CD8-positive, alpha-beta memory T cell (primary cell): ENCODE data around the gene TRIM75. TPM values are rescaled to one million over a fixed set of nuclear protein-coding genes. Genes with fewer than 3 reads are reported as not detected.
A peak's percentile ranks its signal among the peaks of the same experiment; 100 is the strongest.

Experiments used
- CTCF ChIA-PET: fragments of 350-600 bp; sonication (Branson Sonifier 250); formaldehyde crosslinking; loops from one replicate; lab custom pipeline; 2021; ENCODE audit warnings: antibody characterized with exemption; lab: Charles Lee
- POLR2A ChIA-PET: fragments of 350-600 bp; sonication (Branson Sonifier 250); formaldehyde crosslinking; loops from one replicate; lab custom pipeline; 2021; ENCODE audit warnings: antibody characterized with exemption; lab: Charles Lee
- DNase-seq, 5 donors: peaks; one replicate each; pipeline versions ENCODE4 v3.0.0 to v3.0.0-alpha.2; 2020 to 2022; ENCODE audit warnings: mixed read lengths in 1 of 5
- H3K27ac ChIP-seq: one replicate; pipeline ENCODE4 v1.7.0; 2013; ENCODE audit warnings: low read depth, mild to moderate bottlenecking, low read length, moderate library complexity
- H3K27me3 ChIP-seq: 2 replicates; pipeline ENCODE4 v1.7.0; 2013; ENCODE audit warnings: low read length, mild to moderate bottlenecking; ENCODE audit not compliant: insufficient read depth, poor library complexity, severe bottlenecking
- H3K36me3 ChIP-seq: 2 replicates; pipeline ENCODE4 v1.7.0; 2013; ENCODE audit warnings: mild to moderate bottlenecking, low read length, moderate library complexity; ENCODE audit not compliant: insufficient read depth
- H3K4me1 ChIP-seq: 2 replicates; pipeline ENCODE4 v1.7.0; 2013; ENCODE audit warnings: mild to moderate bottlenecking, low read length, moderate library complexity; ENCODE audit not compliant: insufficient read depth
- H3K4me3 ChIP-seq: 2 replicates; pipeline ENCODE4 v1.7.0; 2013; ENCODE audit warnings: mild to moderate bottlenecking, low read length
- H3K9me3 ChIP-seq: 2 replicates; pipeline ENCODE4 v1.7.0; 2013; ENCODE audit warnings: mild to moderate bottlenecking, low read length
- H3K27ac Mint-ChIP-seq, 8 donors: one replicate each; pipeline ENCODE4 v1.8.0; 2020 to 2021; ENCODE audit warnings: mixed read lengths in 8 of 8, mild to moderate bottlenecking in 6 of 8, inconsistent platforms in 3 of 8, moderate library complexity in 3 of 8
- H3K27me3 Mint-ChIP-seq, 2 donors: one replicate each; pipeline ENCODE4 v1.8.0; 2020 to 2021; ENCODE audit warnings: mixed read lengths in 2 of 2, mild to moderate bottlenecking in 1 of 2, moderate library complexity in 1 of 2
- H3K36me3 Mint-ChIP-seq, 3 donors: one replicate each; pipeline ENCODE4 v1.8.0; 2020 to 2021; ENCODE audit warnings: mixed read lengths in 3 of 3, inconsistent platforms in 1 of 3, mild to moderate bottlenecking in 1 of 3
- H3K4me1 Mint-ChIP-seq, 3 donors: one replicate each; pipeline ENCODE4 v1.8.0; 2020 to 2021; ENCODE audit warnings: mixed read lengths in 3 of 3, inconsistent platforms in 1 of 3, mild to moderate bottlenecking in 1 of 3
- H3K4me3 Mint-ChIP-seq, 7 donors: one replicate each; pipeline ENCODE4 v1.8.0; 2020 to 2021; ENCODE audit warnings: mixed read lengths in 7 of 7, mild to moderate bottlenecking in 6 of 7, moderate library complexity in 4 of 7, inconsistent platforms in 2 of 7
- H3K9me3 Mint-ChIP-seq, 5 donors: one replicate each; pipeline ENCODE4 v1.8.0; 2020 to 2022; ENCODE audit warnings: mixed read lengths in 5 of 5, mild to moderate bottlenecking in 3 of 5, moderate library complexity in 2 of 5, inconsistent platforms in 1 of 5
- polyA plus RNA-seq: library from polyadenylated mRNA; unstranded; fragments of 300-500 nt; fragmentation: Illumina TruSeq; gene quantifications from one replicate; pipeline ENCODE4 v1.2.3, GENCODE V29; 2021
- total RNA-seq, 2 experiments: library from RNA; stranded (reverse); gene quantifications; one replicate each; pipeline ENCODE4 v1.2.3, GENCODE V29; 2021

Gene TRIM75
- total RNA-seq: not detected
- not detected for polyA plus RNA-seq

GRCh38 chr4:165053645-165054044, at the start of gene TRIM75:
TSS of gene TRIM75 (plus strand) at chr4:165053866. CDS start at chr4:165059148, 5,282 bp downstream.
- Histone ChIP-seq H3K36me3 (no peaks in the 10 kb centered on the region), H3K27ac (no peak within 1 kb of the TSS), H3K9me3 (no peaks in the 10 kb centered on the region), H3K27me3 (no peaks in the 10 kb centered on the region), H3K4me3 (no peak within 1 kb of the TSS), H3K4me1 (no peaks in the 10 kb centered on the region)
- H3K4me3 Mint-ChIP-seq: no peak within 1 kb of the TSS
- H3K36me3 Mint-ChIP-seq: no peaks in the 10 kb centered on the region
- ChIA-PET CTCF (no interaction called here), POLR2A (no interaction called here)
- H3K4me1 Mint-ChIP-seq: no peaks in the 10 kb centered on the region
- H3K27me3 Mint-ChIP-seq: peaks cover 2 to 3% of the 10 kb centered on the region in 2 donors
- no peaks in the 10 kb centered on the region for H3K9me3 Mint-ChIP-seq
- no peak for DNase-seq
- peak within 1 kb of the TSS in 3 of 8 donors; percentile 9 to 63 (median 9) for H3K27ac Mint-ChIP-seq

- Histone ChIP-seq H3K36me3 (no peaks in the 10 kb centered on the region), H3K4me3 (no peak overlapping the region), H3K27me3 (no peaks in the 10 kb centered on the region), H3K27ac (no peak overlapping the region), H3K4me1 (no peaks in the 10 kb centered on the region), H3K9me3 (no peaks in the 10 kb centered on the region)
- Mint-ChIP-seq H3K9me3 (no peaks in the 10 kb centered on the region), H3K4me3 (no peak overlapping the region), H3K4me1 (peaks cover 0 to 7% (median 0%) of the 10 kb centered on the region in 3 donors), H3K27me3 (peaks cover 6 to 18% of the 10 kb centered on the region in 2 donors), H3K36me3 (no peaks in the 10 kb centered on the region), H3K27ac (no peak overlapping the region)
- ChIA-PET POLR2A (no interaction called here), CTCF (no interaction called here)
- no peak for DNase-seq
These were observed 48.2 kb upstream of the TRIM75 start for GRCh38 chr4:165005352-165005925.

- Mint-ChIP-seq H3K27ac (no peak overlapping the region), H3K4me1 (peaks cover 0 to 7% (median 0%) of the 10 kb centered on the region in 3 donors), H3K27me3 (peaks cover 6 to 22% of the 10 kb centered on the region in 2 donors), H3K9me3 (no peaks in the 10 kb centered on the region), H3K4me3 (no peak overlapping the region), H3K36me3 (no peaks in the 10 kb centered on the region)
- Histone ChIP-seq H3K36me3 (no peaks in the 10 kb centered on the region), H3K4me1 (no peaks in the 10 kb centered on the region), H3K4me3 (no peak overlapping the region), H3K27ac (no peak overlapping the region), H3K27me3 (no peaks in the 10 kb centered on the region), H3K9me3 (no peaks in the 10 kb centered on the region)
- no peak for DNase-seq
- ChIA-PET CTCF (interaction anchor here (1.8 kb wide), 1 partner anchor 11 kb away, joined by 4 read pairs; no protein-coding TSS in a partner anchor), POLR2A (no interaction called here)
These were observed 47.2 kb upstream of the TRIM75 start for GRCh38 chr4:165006456-165006855.

GRCh38 chr4:165006886-165007285, 46.8 kb upstream of the TRIM75 start:
- DNase-seq: no peak
- H3K4me3 ChIP-seq: no peak overlapping the region
- no peak overlapping the region for H3K27ac ChIP-seq
- H3K27ac Mint-ChIP-seq: no peak overlapping the region
- no peaks in the 10 kb centered on the region for H3K9me3 ChIP-seq
- no peaks in the 10 kb centered on the region for H3K36me3 Mint-ChIP-seq
- no peaks in the 10 kb centered on the region for H3K27me3 ChIP-seq
- POLR2A ChIA-PET: no interaction called here
- CTCF ChIA-PET: interaction anchor here (1.8 kb wide), 1 partner anchor 10 kb away, joined by 4 read pairs; no protein-coding TSS in a partner anchor
- no peak overlapping the region for H3K4me3 Mint-ChIP-seq
- no peaks in the 10 kb centered on the region for H3K36me3 ChIP-seq
- no peaks in the 10 kb centered on the region for H3K4me1 ChIP-seq
- peaks cover 5 to 23% of the 10 kb centered on the region in 2 donors for H3K27me3 Mint-ChIP-seq
- no peaks in the 10 kb centered on the region for H3K9me3 Mint-ChIP-seq
- peaks cover 0 to 7% (median 0%) of the 10 kb centered on the region in 3 donors for H3K4me1 Mint-ChIP-seq

GRCh38 chr4:165009493-165010227, 44.0 kb upstream of the TRIM75 start:
- Mint-ChIP-seq H3K4me1 (peaks cover 0 to 7% (median 0%) of the 10 kb centered on the region in 3 donors), H3K27ac (no peak overlapping the region), H3K4me3 (peak overlapping the region in 1 of 7 donors; percentile 73), H3K36me3 (no peaks in the 10 kb centered on the region), H3K9me3 (no peaks in the 10 kb centered on the region), H3K27me3 (peaks cover 5 to 30% of the 10 kb centered on the region in 2 donors)
- CTCF ChIA-PET: no interaction called here
- DNase-seq: peak in 1 of 5 donors; percentile 6
- Histone ChIP-seq H3K27me3 (no peaks in the 10 kb centered on the region), H3K36me3 (no peaks in the 10 kb centered on the region), H3K4me3 (no peak overlapping the region), H3K4me1 (no peaks in the 10 kb centered on the region), H3K27ac (no peak overlapping the region), H3K9me3 (no peaks in the 10 kb centered on the region)
- POLR2A ChIA-PET: no interaction called here

GRCh38 chr4:165010487-165010886, 43.2 kb upstream of the TRIM75 start:
- no peak overlapping the region for H3K4me3 Mint-ChIP-seq
- H3K36me3 Mint-ChIP-seq: no peaks in the 10 kb centered on the region
- peak overlapping the region in 1 of 8 donors; percentile 47 for H3K27ac Mint-ChIP-seq
- Histone ChIP-seq H3K36me3 (no peaks in the 10 kb centered on the region), H3K4me3 (no peak overlapping the region), H3K27me3 (no peaks in the 10 kb centered on the region), H3K27ac (no peak overlapping the region), H3K4me1 (no peaks in the 10 kb centered on the region), H3K9me3 (no peaks in the 10 kb centered on the region)
- peaks cover 0 to 7% (median 0%) of the 10 kb centered on the region in 3 donors for H3K4me1 Mint-ChIP-seq
- DNase-seq: no peak
- no peaks in the 10 kb centered on the region for H3K9me3 Mint-ChIP-seq
- CTCF ChIA-PET: no interaction called here
- peaks cover 5 to 24% of the 10 kb centered on the region in 2 donors for H3K27me3 Mint-ChIP-seq
- POLR2A ChIA-PET: no interaction called here

GRCh38 chr4:165010991-165011390, 42.7 kb upstream of the TRIM75 start:
- CTCF ChIA-PET: no interaction called here
- no peak overlapping the region for H3K4me3 ChIP-seq
- no peaks in the 10 kb centered on the region for H3K9me3 Mint-ChIP-seq
- no peak for DNase-seq
- peak overlapping the region in 1 of 8 donors; percentile 47 for H3K27ac Mint-ChIP-seq
- H3K4me3 Mint-ChIP-seq: no peak overlapping the region
- H3K4me1 ChIP-seq: no peaks in the 10 kb centered on the region
- no peaks in the 10 kb centered on the region for H3K9me3 ChIP-seq
- H3K27me3 ChIP-seq: no peaks in the 10 kb centered on the region
- H3K36me3 Mint-ChIP-seq: no peaks in the 10 kb centered on the region
- POLR2A ChIA-PET: no interaction called here
- H3K4me1 Mint-ChIP-seq: peaks cover 0 to 7% (median 0%) of the 10 kb centered on the region in 3 donors
- no peak overlapping the region for H3K27ac ChIP-seq
- H3K27me3 Mint-ChIP-seq: peaks cover 5 to 23% of the 10 kb centered on the region in 2 donors
- H3K36me3 ChIP-seq: no peaks in the 10 kb centered on the region

GRCh38 chr4:165011403-165011802, 42.3 kb upstream of the TRIM75 start:
- Mint-ChIP-seq H3K4me1 (peaks cover 0 to 7% (median 0%) of the 10 kb centered on the region in 3 donors), H3K4me3 (no peak overlapping the region)
- no peaks in the 10 kb centered on the region for H3K36me3 ChIP-seq

More at GRCh38 chr4:165011403-165011802, 42.3 kb upstream of the TRIM75 start:
- ChIA-PET POLR2A (no interaction called here), CTCF (no interaction called here)
- Histone ChIP-seq H3K4me1 (no peaks in the 10 kb centered on the region), H3K9me3 (no peaks in the 10 kb centered on the region), H3K4me3 (no peak overlapping the region), H3K27me3 (no peaks in the 10 kb centered on the region), H3K27ac (no peak overlapping the region)
- Mint-ChIP-seq H3K36me3 (no peaks in the 10 kb centered on the region), H3K27ac (no peak overlapping the region), H3K27me3 (peaks cover 5 to 23% of the 10 kb centered on the region in 2 donors), H3K9me3 (no peaks in the 10 kb centered on the region)
- no peak for DNase-seq
